ENCODE data around the gene TIGAR.

The TIGAR gene

DNA sequence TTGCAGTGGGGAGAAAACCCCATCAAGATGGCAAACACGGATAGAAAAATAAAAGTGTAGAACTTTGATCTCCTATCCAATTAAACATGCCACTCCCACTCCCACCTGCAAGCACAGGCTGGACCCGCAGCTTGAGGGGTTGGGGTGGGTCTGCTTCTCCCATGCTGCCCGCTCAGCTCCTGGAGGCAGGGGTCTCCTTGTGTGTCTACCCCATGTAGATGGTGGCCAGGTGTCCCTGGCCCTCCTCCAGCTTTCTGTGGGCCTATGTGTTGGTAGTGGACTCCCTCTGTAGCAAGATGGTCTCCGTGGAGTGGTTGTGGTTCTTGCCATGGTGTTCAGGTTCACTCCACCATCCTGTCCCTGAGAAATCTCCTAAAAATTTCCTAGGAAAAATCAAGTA is 82.0 kb downstream of the TIGAR start:
- Histone ChIP-seq H3K4me1 (ENCODE audit: control insufficient read depth, insufficient read depth, low read length) (no peaks in the 10 kb centered on the region), H3K27ac (ENCODE audit: low read depth, low read length) (no peak overlapping the region), H3K27me3 (ENCODE audit: control insufficient read depth, insufficient read depth, low read length) (no peaks in the 10 kb centered on the region), H3K9me3 (ENCODE audit: control insufficient read depth, insufficient read depth, low read depth, low read length) (peaks cover 7% of the 10 kb centered on the region; the same call in 1 of the 2 replicates), H3K36me3 (ENCODE audit: control insufficient read depth, insufficient read depth, low read length) (no peaks in the 10 kb centered on the region), H3K4me3 (ENCODE audit: low read depth, low read length) (no peak overlapping the region), H3K9ac (ENCODE audit: low read length) (no peak overlapping the region)

Data from HUES6 (cell line).